Stimulated activated CD4-positive, alpha-beta T cell treated with anti-CD3 and anti-CD28 coated beads, Interleukin-15, amount 100 ng/mL, for 1 hour (primary cell): ENCODE results near the gene BPTF.
"Not testable (repeated sequence)": the region's sequence is repeated elsewhere in the genome, so short reads cannot be mapped to it uniquely, and the experiment has no call there.

Experiments used
- DNase-seq, 2 donors: peaks; one replicate each; pipeline ENCODE4 v3.0.0-alpha.2; 2020; ENCODE audit warnings: low read depth in 1 of 2, low spot score in 1 of 2

BPTF gene

DNA sequence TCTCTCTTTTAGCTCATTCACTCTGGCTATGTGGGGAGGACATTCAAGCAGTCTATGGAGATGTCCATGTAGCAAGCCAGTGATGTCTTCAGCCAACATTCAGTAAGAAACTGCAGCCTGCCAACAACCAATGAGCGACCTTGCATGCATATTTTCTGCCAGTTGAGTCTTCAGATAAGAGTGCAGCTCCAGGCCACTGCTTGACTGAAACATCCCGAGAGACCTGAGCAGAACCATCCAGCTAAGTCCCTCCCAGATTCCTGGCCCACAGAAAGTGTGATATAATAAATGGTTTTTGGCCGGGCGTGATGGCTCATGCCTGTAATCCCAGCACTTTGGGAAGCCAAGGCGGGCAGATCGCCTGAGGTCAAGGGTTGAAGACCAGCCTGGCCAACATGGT, 181.5 kb downstream of the BPTF start:
- DNase-seq: no peak

DNA sequence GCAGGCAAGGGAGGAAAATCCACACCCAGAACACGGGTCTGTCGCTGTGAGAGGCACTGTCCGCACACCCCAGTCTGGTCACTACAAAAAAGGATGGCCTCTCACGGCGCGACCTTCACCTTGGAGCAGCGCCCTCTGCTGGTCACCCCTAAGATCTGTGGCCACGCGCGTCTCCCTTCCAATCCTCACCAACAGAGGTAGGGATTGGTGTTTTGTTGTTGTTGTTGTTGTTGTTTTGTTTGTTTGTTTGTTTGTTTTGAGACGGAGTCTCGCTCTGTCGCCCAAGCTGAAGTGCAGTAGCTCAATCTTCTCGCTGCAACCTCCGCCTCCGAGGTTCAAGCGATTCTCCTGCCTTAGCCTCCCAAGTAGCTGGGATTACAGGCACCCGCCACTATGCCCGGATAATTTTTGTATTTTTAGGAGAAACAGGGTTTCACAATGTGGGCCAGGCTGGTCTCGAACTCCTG, 185.9 kb downstream of the BPTF start:
- DNase-seq: peak; percentile 36 to 47

- no peak for DNase-seq
Observed at GRCh38 chr17:68013385-68013784, 188.1 kb downstream of the BPTF start.

DNA sequence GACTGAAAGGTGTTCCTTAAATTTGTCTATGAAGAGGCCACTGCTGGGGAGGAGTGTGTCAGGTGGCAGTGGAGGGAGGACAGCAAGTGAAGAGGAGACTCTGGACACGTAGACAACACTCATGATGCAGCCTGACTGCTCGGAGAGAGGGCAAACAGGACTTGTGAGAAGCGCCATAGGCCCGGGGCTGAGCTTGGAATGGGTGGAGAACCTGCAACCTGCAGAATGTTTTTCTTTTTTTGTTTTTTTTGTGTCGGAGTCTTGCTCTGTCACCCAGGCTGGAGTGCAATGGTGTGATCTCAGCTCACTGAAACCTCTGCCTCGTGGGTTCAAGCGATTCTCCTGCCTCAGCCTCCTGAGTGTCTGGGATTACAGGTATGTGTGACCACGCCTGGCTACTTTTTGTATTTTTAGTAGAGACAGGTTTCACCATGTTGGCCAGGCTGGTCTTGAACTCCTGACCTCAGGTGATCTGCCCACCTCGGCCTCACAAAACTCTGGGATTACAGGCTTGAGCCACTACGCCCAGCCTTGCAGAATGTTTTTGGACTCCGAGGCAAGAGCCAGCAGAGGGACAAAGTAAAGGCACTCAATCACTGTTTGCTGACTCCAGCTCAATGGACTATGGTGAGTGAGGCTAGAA, 189.9 kb downstream of the BPTF start:
- no peak for DNase-seq

DNA sequence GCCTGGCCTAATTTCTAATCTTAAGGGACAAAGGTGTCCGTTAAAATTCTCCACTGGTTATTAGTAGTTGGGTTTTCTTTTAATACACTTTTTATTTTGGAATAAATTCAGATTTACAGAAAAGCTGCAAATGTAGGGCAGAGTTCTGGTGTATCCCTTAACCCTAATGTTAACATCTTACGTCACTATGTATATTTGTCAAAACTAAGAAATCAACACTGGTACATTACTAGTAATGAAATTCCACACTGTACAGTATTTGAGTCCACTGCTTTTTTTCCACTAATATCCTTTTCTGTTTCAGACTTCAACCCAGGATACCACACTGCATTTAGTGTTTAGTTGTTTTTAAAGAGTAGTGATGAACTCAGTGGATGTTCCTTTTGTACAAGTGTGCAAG, 191.5 kb downstream of the BPTF start:
- no peak for DNase-seq

DNA sequence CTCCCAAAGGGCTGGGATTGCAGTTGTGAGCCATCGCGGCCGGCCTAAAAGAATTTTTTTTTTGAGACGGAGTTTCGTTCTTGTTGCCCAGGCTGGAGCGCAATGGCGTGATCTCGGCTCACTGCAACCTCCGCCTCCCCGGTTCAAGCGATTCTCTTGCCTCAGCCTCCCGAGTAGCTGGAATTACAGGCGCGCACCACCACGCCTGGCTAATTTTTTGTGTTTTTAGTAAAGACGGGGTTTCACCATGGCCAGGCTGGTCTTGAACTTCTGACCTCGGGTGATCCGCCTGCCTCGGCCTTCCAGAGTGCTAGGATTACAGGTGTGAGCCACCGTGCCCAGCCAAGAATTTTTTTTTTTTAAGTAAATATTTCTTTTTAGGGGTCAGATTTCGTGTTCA, 193.2 kb downstream of the BPTF start:
- DNase-seq: not testable (repeated sequence)

DNA sequence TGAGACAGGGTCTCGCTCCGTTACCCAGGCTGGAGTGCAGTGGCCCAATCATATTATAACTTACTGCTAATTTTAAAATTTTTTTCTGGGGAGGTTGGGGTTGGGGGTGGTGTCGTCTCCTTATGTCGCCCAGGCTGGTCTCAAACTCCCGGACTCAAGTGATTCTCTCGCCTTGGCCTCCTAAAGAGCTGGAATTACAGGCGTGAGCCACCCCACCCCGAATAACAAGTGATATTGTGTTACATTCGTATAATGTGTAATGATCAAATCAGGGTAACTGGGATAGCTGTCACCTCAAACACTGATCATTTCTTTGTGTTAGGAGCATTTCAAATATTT, 194.0 kb downstream of the BPTF start:
- DNase-seq: no peak

- DNase-seq: peak; percentile 96 to 99
Observed at GRCh38 chr17:68019675-68020408, 194.5 kb downstream of the BPTF start.

- no peak for DNase-seq
Observed at GRCh38 chr17:68020409-68020756, 195.1 kb downstream of the BPTF start.

DNA sequence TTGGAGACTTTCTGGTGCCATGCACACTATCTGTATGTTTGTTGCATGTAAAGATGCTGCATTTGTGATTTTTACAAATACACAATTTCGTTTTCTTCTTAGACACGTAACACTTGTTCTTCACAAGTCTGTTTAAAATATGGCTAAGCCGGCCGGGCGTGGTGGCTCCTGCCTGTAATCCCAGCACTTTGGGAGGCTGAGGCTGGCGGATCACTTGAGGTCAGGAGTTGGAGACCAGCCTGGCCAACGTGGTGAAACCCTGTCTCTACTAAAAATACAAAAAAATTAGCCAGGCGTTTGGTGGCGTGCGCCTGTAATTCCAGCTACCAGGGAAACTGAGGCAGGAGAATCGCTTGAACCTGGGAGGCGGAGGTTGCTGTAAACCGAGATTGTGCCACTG, 195.5 kb downstream of the BPTF start:
- DNase-seq: not testable (repeated sequence)

DNA sequence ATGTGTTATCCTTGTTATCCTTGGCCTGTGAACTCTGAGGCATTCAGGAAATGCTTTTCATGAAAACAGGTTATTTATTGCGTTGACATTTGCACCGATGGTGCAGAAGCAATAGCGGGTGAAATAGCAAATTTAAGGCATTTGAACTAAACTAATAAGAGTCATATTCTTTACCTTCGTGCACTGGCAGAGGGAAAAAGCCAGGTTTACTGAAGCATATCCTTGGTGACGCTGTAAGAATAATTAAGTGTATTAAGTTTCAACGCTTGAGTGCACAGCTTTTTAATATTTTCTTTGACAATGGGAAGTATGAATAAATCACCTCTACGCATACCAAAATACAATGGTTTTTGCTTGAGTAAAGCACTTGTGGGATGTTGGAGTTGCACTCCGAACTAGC, 196.7 kb downstream of the BPTF start:
- no peak for DNase-seq

- DNase-seq: not testable (repeated sequence)
Observed at GRCh38 chr17:68022547-68022946, 197.2 kb downstream of the BPTF start.

- no peak for DNase-seq
Observed at GRCh38 chr17:68029512-68030215, 204.4 kb downstream of the BPTF start.
